ENCODE data around the gene FMNL1. TPM values are rescaled to one million over a fixed set of nuclear protein-coding genes. Genes with fewer than 3 reads are reported as not detected.

FMNL1 gene
- total and polyA plus RNA-seq, 10 of the 15 experiments (the other 5 are each of a cell fraction or from before 2014, with no cell fraction given), result 3.3 to 108 (median 19.5) TPM

DNA sequence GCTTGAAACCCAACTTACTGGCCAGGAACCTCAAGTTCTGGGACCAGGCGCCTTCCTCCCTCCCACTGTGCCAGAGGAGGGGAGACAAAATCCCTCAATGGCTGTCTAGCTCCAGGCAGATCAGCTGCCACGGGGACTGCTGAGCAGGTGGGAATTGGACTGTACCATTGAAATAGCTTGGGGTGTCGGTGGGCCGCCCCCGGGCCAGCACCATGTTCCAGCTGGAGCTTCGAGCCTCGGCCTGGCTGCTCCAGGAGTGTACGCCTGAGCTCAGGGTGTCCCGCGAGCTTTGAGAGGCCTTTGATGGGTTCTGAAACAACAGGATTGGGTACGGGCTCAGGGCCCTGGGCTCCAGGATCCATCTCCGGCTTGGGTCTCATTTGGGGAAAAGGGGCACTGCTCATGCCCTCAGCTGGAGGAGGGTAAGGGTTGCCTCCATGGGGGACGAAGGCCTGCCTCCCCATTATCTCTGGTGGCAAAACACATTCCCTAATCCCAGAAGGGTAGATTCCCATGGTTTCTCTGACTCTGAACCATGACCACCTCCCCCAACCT lies 44.8 kb downstream of the FMNL1 start:
- ChIA-PET RAD21 (ENCODE audit: unreplicated experiment) (interaction anchor here (1.0 kb wide), 1 partner anchor 47 kb away, joined by 6 read pairs; no protein-coding TSS in a partner anchor), CTCF (interaction anchor here (0.9 to 2.1 kb wide), 3 partner anchors 9 to 48 kb away, joined by 3 to 7 read pairs (median 6); no protein-coding TSS in a partner anchor), POLR2A (interaction anchor here (0.5 to 1.8 kb wide), 3 partner anchors 13 to 50 kb away, joined by 4 to 5 read pairs (median 5); no protein-coding TSS in a partner anchor), SMC1A (ENCODE audit: uncharacterized antibody, unreplicated experiment) (interaction anchor here (0.9 to 1.8 kb wide), 2 partner anchors 34 to 47 kb away, joined by 3 to 11 read pairs; no protein-coding TSS in a partner anchor)
- no peaks in the 10 kb centered on the region for H3K27me3 ChIP-seq (replicated peaks in 1 of 2; ENCODE audit: control insufficient read depth in 2 of 2, insufficient read depth in 2 of 2, low read length in 1 of 2)
- intact Hi-C loops (cut with micrococcal nuclease; ENCODE audit: unreplicated experiment), result no loop called here
- no peak overlapping the region for H3K27ac ChIP-seq (ENCODE audit: control insufficient read depth, insufficient read depth)
- no peaks in the 10 kb centered on the region for H3K9me3 ChIP-seq (replicated peaks; ENCODE audit: control insufficient read depth, insufficient read depth, low read length)
- H3K4me1 ChIP-seq (ENCODE audit: control insufficient read depth, insufficient read depth, low read length), result peaks cover 19% of the 10 kb centered on the region
- no peak overlapping the region for H3K4me3 ChIP-seq
- H3K79me2 ChIP-seq (ENCODE audit: control insufficient read depth, insufficient read depth, low read length), result no peaks in the 10 kb centered on the region
- FAIRE-seq (no peak), ATAC-seq (no peak), DNase-seq (ENCODE audit: low read depth, low spot score) (no peak)
- TF ChIP-seq ZSCAN29 (IDR thresholded peaks at IDR 0.05) (no peak), POLR2AphosphoS5 (IDR thresholded peaks at IDR 0.05; ENCODE audit: low read length) (peak; percentile 55; the same call in 1 of the 2 replicates), PML (IDR thresholded peaks at IDR 0.05; ENCODE audit: low read length) (0 out of 2 replicates have a peak, but pooled peaks have one; percentile 1)
- H4K20me1 ChIP-seq (ENCODE audit: control insufficient read depth, insufficient read depth), result 0 out of 2 replicates have a peak, but pooled peaks cover 2% of the 10 kb centered on the region
- WGBS (ENCODE audit: insufficient coverage, insufficient replicate concordance, low lambda C conversion rate, missing lambda C conversion rate), result 95% methylated on average over 13 of the region's 13 CpGs
- H2AFZ ChIP-seq (ENCODE audit: control insufficient read depth, low read depth, low read length), result no peak overlapping the region
- H3K9ac ChIP-seq (ENCODE audit: control insufficient read depth, insufficient read depth, low read length), result no peak overlapping the region
- in situ Hi-C loops (cut with MboI), result loop anchor here (25.0 kb wide), 1 partner anchor 346 kb away; no protein-coding TSS in a partner anchor
- H3K36me3 ChIP-seq (ENCODE audit: control insufficient read depth in 2 of 2, insufficient read depth in 2 of 2, low read length in 1 of 2), result peaks cover 43 to 51% of the 10 kb centered on the region in 2 experiments
- BruUV-seq (replicated peaks), result no TSS peak
- H3K4me2 ChIP-seq (ENCODE audit: control insufficient read depth, insufficient read depth), result no peak overlapping the region

DNA sequence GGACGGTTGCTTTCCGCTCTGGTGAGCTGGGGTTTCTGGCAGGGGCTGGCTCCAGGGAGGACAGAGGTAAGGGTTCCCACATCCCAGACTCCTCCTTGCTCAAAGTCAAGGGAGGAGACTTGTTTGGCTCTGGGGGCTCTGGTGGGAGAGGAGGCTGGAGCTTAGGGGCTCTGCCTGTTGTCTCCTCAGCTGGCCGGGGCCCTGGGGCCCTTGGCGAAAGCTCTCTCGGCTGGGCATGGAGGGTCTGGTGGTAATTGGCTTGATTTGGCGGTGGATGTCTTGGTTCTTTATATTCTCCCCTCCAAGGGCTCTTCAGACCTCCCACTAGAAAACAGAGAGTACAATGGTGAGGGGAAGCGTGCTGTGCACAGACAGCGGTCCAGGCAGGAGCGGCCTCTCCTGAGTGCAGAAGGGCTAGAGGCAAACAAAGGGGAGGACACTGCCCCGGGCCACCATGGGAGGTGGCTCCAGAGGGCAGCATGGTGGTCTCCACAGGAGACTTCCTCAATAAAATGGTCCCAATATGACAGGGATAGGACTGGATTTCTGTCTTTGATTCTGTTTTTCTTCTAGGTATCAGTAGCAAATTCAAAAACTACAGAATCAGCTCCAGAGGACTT lies 45.9 kb downstream of the FMNL1 start:
- no peak overlapping the region for H3K9ac ChIP-seq (ENCODE audit: control insufficient read depth, insufficient read depth, low read length)
- POLR2A ChIA-PET, result interaction anchor here (1.8 kb wide), 1 partner anchor 14 kb away, joined by 5 read pairs; no protein-coding TSS in a partner anchor
- FAIRE-seq (no peak), ATAC-seq (no peak), DNase-seq (ENCODE audit: low read depth, low spot score) (no peak)
- WGBS (ENCODE audit: insufficient coverage, insufficient replicate concordance, low lambda C conversion rate, missing lambda C conversion rate), result 93% methylated on average over 10 of the region's 10 CpGs
- RAD21 ChIA-PET (ENCODE audit: unreplicated experiment), result no interaction called here
- H3K36me3 ChIP-seq (ENCODE audit: control insufficient read depth in 2 of 2, insufficient read depth in 2 of 2, low read length in 1 of 2), result peaks cover 49 to 51% of the 10 kb centered on the region in 2 experiments
- 0 out of 2 replicates have a peak, but pooled peaks cover 2% of the 10 kb centered on the region for H4K20me1 ChIP-seq (ENCODE audit: control insufficient read depth, insufficient read depth)
- H3K79me2 ChIP-seq (ENCODE audit: control insufficient read depth, insufficient read depth, low read length), result no peaks in the 10 kb centered on the region
- H3K4me2 ChIP-seq (ENCODE audit: control insufficient read depth, insufficient read depth), result no peak overlapping the region
- peak; percentile 49 for TF ChIP-seq POLR2A (IDR thresholded peaks at IDR 0.05; ENCODE audit: low read depth, low read length)
- TF ChIP-seq IKZF1 (conservative IDR thresholded peaks at IDR 0.05), result no peak
- TF ChIP-seq, protein P1, sequence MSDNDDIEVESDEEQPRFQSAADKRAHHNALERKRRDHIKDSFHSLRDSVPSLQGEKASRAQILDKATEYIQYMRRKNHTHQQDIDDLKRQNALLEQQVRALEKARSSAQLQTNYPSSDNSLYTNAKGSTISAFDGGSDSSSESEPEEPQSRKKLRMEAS (IDR thresholded peaks at IDR 0.05; ENCODE audit: low read depth, low read length), result no peak
- TF ChIP-seq SREBF1 (IDR thresholded peaks at IDR 0.05; ENCODE audit: low read length), result no peak
- TF ChIP-seq, protein P2, sequence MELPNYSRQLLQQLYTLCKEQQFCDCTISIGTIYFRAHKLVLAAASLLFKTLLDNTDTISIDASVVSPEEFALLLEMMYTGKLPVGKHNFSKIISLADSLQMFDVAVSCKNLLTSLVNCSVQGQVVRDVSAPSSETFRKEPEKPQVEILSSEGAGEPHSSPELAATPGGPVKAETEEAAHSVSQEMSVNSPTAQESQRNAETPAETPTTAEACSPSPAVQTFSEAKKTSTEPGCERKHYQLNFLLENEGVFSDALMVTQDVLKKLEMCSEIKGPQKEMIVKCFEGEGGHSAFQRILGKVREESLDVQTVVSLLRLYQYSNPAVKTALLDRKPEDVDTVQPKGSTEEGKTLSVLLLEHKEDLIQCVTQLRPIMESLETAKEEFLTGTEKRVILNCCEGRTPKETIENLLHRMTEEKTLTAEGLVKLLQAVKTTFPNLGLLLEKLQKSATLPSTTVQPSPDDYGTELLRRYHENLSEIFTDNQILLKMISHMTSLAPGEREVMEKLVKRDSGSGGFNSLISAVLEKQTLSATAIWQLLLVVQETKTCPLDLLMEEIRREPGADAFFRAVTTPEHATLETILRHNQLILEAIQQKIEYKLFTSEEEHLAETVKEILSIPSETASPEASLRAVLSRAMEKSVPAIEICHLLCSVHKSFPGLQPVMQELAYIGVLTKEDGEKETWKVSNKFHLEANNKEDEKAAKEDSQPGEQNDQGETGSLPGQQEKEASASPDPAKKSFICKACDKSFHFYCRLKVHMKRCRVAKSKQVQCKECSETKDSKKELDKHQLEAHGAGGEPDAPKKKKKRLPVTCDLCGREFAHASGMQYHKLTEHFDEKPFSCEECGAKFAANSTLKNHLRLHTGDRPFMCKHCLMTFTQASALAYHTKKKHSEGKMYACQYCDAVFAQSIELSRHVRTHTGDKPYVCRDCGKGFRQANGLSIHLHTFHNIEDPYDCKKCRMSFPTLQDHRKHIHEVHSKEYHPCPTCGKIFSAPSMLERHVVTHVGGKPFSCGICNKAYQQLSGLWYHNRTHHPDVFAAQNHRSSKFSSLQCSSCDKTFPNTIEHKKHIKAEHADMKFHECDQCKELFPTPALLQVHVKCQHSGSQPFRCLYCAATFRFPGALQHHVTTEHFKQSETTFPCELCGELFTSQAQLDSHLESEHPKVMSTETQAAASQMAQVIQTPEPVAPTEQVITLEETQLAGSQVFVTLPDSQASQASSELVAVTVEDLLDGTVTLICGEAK (IDR thresholded peaks at IDR 0.05; ENCODE audit: borderline replicate concordance), result no peak
- CTCF ChIA-PET, result interaction anchor here (0.7 to 2.1 kb wide), 3 partner anchors 10 to 49 kb away, joined by 3 to 7 read pairs (median 3); no protein-coding TSS in a partner anchor
- no peaks in the 10 kb centered on the region for H3K9me3 ChIP-seq (replicated peaks; ENCODE audit: control insufficient read depth, insufficient read depth, low read length)
- H3K27me3 ChIP-seq (replicated peaks in 1 of 2; ENCODE audit: control insufficient read depth in 2 of 2, insufficient read depth in 2 of 2, low read length in 1 of 2), result no peaks in the 10 kb centered on the region
- peaks cover 9% of the 10 kb centered on the region for H3K4me1 ChIP-seq (ENCODE audit: control insufficient read depth, insufficient read depth, low read length)
- no peak overlapping the region for H3K4me3 ChIP-seq
- intact Hi-C loops (cut with micrococcal nuclease; ENCODE audit: unreplicated experiment), result no loop called here
- no peak overlapping the region for H2AFZ ChIP-seq (ENCODE audit: control insufficient read depth, low read depth, low read length)
- no TSS peak for BruUV-seq (replicated peaks)
- SMC1A ChIA-PET (ENCODE audit: uncharacterized antibody, unreplicated experiment), result interaction anchor here (1.1 to 1.8 kb wide), 3 partner anchors 10 to 48 kb away, joined by 3 to 11 read pairs (median 4); no protein-coding TSS in a partner anchor
- in situ Hi-C loops (cut with MboI), result loop anchor here (25.0 kb wide), 1 partner anchor 345 kb away; no protein-coding TSS in a partner anchor
- H3K27ac ChIP-seq (ENCODE audit: control insufficient read depth, insufficient read depth), result no peak overlapping the region
